Measurements from ENCODE around the gene AKIRIN1.

DNA sequence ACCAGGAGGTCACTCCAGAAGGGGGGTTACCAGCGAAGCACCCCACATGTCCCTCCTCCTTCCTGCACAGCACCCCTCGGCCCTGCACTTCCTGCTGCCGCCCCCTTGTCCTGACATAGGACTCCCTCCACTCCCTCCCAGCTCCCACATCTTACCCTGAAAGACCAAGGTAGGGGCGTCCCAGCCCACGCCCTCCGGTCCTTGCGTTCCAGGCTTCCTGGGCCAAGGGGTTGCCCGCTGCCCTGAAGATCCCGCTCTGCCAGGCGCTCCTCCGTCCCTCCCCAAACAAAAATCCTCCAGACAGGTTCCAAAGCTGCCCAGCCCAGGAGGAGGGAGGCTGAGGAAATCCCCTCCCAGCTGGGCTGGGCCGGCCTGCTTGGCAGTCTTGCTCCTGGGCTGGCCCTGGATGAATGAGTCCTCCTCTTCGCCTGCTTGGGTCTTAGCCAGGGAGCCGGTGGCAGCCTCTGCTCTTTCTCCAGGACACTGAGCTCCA is 49.5 kb upstream of the AKIRIN1 start, which contains the start of gene RHBDL2:
- TF ChIP-seq TAF1 (IDR thresholded peaks at IDR 0.05; ENCODE audit: borderline replicate concordance, low read depth, low read length): no peak
- no peak for TF ChIP-seq POLR2AphosphoS5 (IDR thresholded peaks at IDR 0.05; ENCODE audit: low read depth, low read length)

Data from GM12892 (cell line).